Activated T-helper 9 cell treated with anti-CD3 and anti-CD28 coated beads, Interleukin-2, amount 50 U/mL, for 16 hours (primary cell): ENCODE results near the gene SYT14.
"Not testable (repeated sequence)": the region's sequence is repeated elsewhere in the genome, so short reads cannot be mapped to it uniquely, and the experiment has no call there.

Experiments
- DNase-seq: peaks from one replicate; pipeline ENCODE4 v3.0.0-alpha.2; 2020; ENCODE audit warnings: low read depth

SYT14 gene

GRCh38 chr1:209945377-209945776 is 7.4 kb downstream of the SYT14 start:
- DNase-seq, result no peak

- no peak for DNase-seq
Observed at GRCh38 chr1:209948155-209948554, 10.1 kb downstream of the SYT14 start.

- no peak for DNase-seq
Observed at GRCh38 chr1:209956116-209956515, 18.1 kb downstream of the SYT14 start.

GRCh38 chr1:209959623-209960022 is 21.6 kb downstream of the SYT14 start:
- no peak for DNase-seq

- DNase-seq, result no peak
Observed at GRCh38 chr1:209960926-209961325, 22.9 kb downstream of the SYT14 start.

- no peak for DNase-seq
Observed at GRCh38 chr1:209962388-209962787, 24.4 kb downstream of the SYT14 start.

GRCh38 chr1:209962856-209963255 is 24.8 kb downstream of the SYT14 start:
- DNase-seq, result no peak

- no peak for DNase-seq
Observed at GRCh38 chr1:209965996-209966395, 28.0 kb downstream of the SYT14 start.

- not testable (repeated sequence) for DNase-seq
Observed at GRCh38 chr1:209978721-209979120, 40.7 kb downstream of the SYT14 start.

- no peak for DNase-seq
Observed at GRCh38 chr1:209983953-209984352, 45.9 kb downstream of the SYT14 start.

- DNase-seq, result no peak
Observed at GRCh38 chr1:209985002-209985401, 47.0 kb downstream of the SYT14 start.

- DNase-seq, result no peak
Observed at GRCh38 chr1:209988706-209989105, 50.7 kb downstream of the SYT14 start.

- DNase-seq, result no peak
Observed at GRCh38 chr1:209989525-209989924, 51.5 kb downstream of the SYT14 start.

GRCh38 chr1:209993061-209993830 is 55.2 kb downstream of the SYT14 start:
- no peak for DNase-seq

GRCh38 chr1:209996348-209996747 is 58.3 kb downstream of the SYT14 start:
- DNase-seq, result no peak

GRCh38 chr1:209999005-209999404 is 61.0 kb downstream of the SYT14 start:
- DNase-seq, result no peak

- no peak for DNase-seq
Observed at GRCh38 chr1:210001751-210002150, 63.7 kb downstream of the SYT14 start.

- DNase-seq, result no peak
Observed at GRCh38 chr1:210003501-210003900, 65.5 kb downstream of the SYT14 start.

- DNase-seq, result no peak
Observed at GRCh38 chr1:210010161-210010560, 72.1 kb downstream of the SYT14 start.

GRCh38 chr1:210021145-210021860 is 83.3 kb downstream of the SYT14 start:
- DNase-seq, result no peak

GRCh38 chr1:210022044-210022443 is 84.0 kb downstream of the SYT14 start:
- no peak for DNase-seq

- no peak for DNase-seq
Observed at GRCh38 chr1:210024282-210024681, 86.3 kb downstream of the SYT14 start.

GRCh38 chr1:210024996-210025395 is 87.0 kb downstream of the SYT14 start:
- no peak for DNase-seq

GRCh38 chr1:210025870-210026269 is 87.9 kb downstream of the SYT14 start:
- DNase-seq, result no peak
